A549 (cell line): ENCODE data around the gene UBE2N. TPM values are rescaled to one million over a fixed set of nuclear protein-coding genes. Genes with fewer than 3 reads are reported as not detected.

Source experiments
- ATAC-seq, 2 experiments: fragments of 200-7000 bp in 1 of 2; fragments of >200 bp in 1 of 2; cut with Nextera tagmentation in 1 of 2; cut with Tn5 transposase in 1 of 2; 3 replicates each; pipeline versions ENCODE4 v1.8.0 to v1.9.1; 2018 to 2020; ENCODE audit warnings: mild to moderate bottlenecking in 1 of 2, moderate library complexity in 1 of 2
- CTCF ChIA-PET: fragments of 300-600 bp; sonication (Branson Sonifier 250); formaldehyde crosslinking; extraction: SDS; loops from one replicate; lab custom pipeline; 2021; ENCODE audit warnings: antibody characterized with exemption, inconsistent platforms; lab: Yijun Ruan, JAX
- POLR2A ChIA-PET: fragments of 350-600 bp; formaldehyde crosslinking; extraction: SDS; loops from one replicate; lab custom pipeline; 2021; ENCODE audit warnings: antibody characterized with exemption, inconsistent platforms; lab: Yijun Ruan, JAX
- DNase-seq, 2 experiments: peaks; one replicate each; pipeline versions ENCODE4 v3.0.0 to v3.0.0-alpha.2; 2011 to 2016; ENCODE audit warnings: low read depth in 1 of 2, low spot score in 1 of 2
- FAIRE-seq: peaks from 2 replicates; lab custom pipeline; 2011; peaks lifted over from hg19 to GRCh38; lab: Jason Lieb, UNC
- H3K27ac ChIP-seq, 2 experiments: fragments of >200 bp; sonication (Bioruptor Twin); formaldehyde crosslinking; 3 replicates each; pipeline ENCODE4 v1.5.1; 2016 to 2017
- H3K4me1 ChIP-seq: fragments of >200 bp; sonication (Bioruptor Twin); formaldehyde crosslinking; 3 replicates; pipeline ENCODE4 v1.6.1; 2016
- H3K4me2 ChIP-seq: fragments of >200 bp; sonication (Bioruptor Twin); formaldehyde crosslinking; 3 replicates; pipeline ENCODE4 v1.6.1; 2016
- H3K4me3 ChIP-seq: fragments of >200 bp; sonication (Bioruptor Twin); formaldehyde crosslinking; 3 replicates; pipeline ENCODE4 v1.5.1; 2016
- H3K9me3 ChIP-seq: fragments of >200 bp; sonication (Bioruptor Twin); formaldehyde crosslinking; 3 replicates; pipeline ENCODE4 v1.6.1; 2016
- CBX2 ChIP-seq: fragments of 200-600 bp; sonication (generic); IDR thresholded peaks from 2 replicates; pipeline ENCODE4 v1.6.1; 2016; ENCODE audit warnings: low read depth, mild to moderate bottlenecking, borderline replicate concordance
- CEBPB ChIP-seq, 2 experiments: fragments of >200 bp in 1 of 2; sonication (Bioruptor Twin) in 1 of 2; formaldehyde crosslinking in 1 of 2; IDR thresholded peaks; 2 replicates each; pipeline ENCODE4 v1.6.1; 2012 to 2016
- EP300 ChIP-seq, 2 experiments: fragments of >200 bp; sonication (Bioruptor Twin); formaldehyde crosslinking; IDR thresholded peaks; 2 replicates in 1 of 2; 3 replicates in 1 of 2; pipeline ENCODE4 v1.6.1; 2016 to 2017
- HEYL ChIP-seq: fragments of 250-450 bp; sonication (Bioruptor Pico); IDR thresholded peaks from 2 replicates; pipeline ENCODE4 v1.8.0; 2021; ENCODE audit warnings: mild to moderate bottlenecking, moderate library complexity
- KDM1A ChIP-seq: fragments of 200-600 bp; sonication (generic); IDR thresholded peaks from 2 replicates; pipeline ENCODE4 v1.6.1; 2016; ENCODE audit warnings: low read depth, mild to moderate bottlenecking
- KDM5A ChIP-seq: fragments of 200-600 bp; sonication (generic); IDR thresholded peaks from 2 replicates; pipeline ENCODE4 v1.6.1; 2016; ENCODE audit warnings: antibody characterized with exemption, mild to moderate bottlenecking
- MAFK ChIP-seq: fragments of 450-650 bp; IDR thresholded peaks from 2 replicates; pipeline ENCODE4 v1.6.1; 2014; ENCODE audit not compliant: partially characterized antibody
- NR3C1 ChIP-seq: fragments of >200 bp; sonication (Bioruptor Twin); formaldehyde crosslinking; IDR thresholded peaks from 3 replicates; pipeline ENCODE4 v1.6.1; 2017
- POLR2A ChIP-seq: IDR thresholded peaks from 2 replicates; pipeline ENCODE4 v1.6.1; 2012; ENCODE audit warnings: mild to moderate bottlenecking, low read length
- RARB ChIP-seq: fragments of 250-450 bp; sonication (Bioruptor Pico); IDR thresholded peaks from 2 replicates; pipeline ENCODE4 v1.8.0; 2021; ENCODE audit warnings: mild to moderate bottlenecking, moderate library complexity
- REST ChIP-seq: fragments of 200-600 bp; sonication (generic); IDR thresholded peaks from 2 replicates; pipeline ENCODE4 v1.6.1; 2016; ENCODE audit warnings: antibody characterized with exemption, mild to moderate bottlenecking, moderate library complexity
- RNF2 ChIP-seq: fragments of 200-600 bp; sonication (generic); IDR thresholded peaks from 2 replicates; pipeline ENCODE4 v1.6.1; 2016; ENCODE audit warnings: low read depth, mild to moderate bottlenecking, antibody characterized with exemption, moderate library complexity, borderline replicate concordance
- TFCP2L1 ChIP-seq: fragments of 250-450 bp; sonication (Bioruptor Pico); IDR thresholded peaks from 2 replicates; pipeline ENCODE4 v1.5.0; 2021; ENCODE audit warnings: mild to moderate bottlenecking
- ZC3H11A ChIP-seq: fragments of 450-650 bp; IDR thresholded peaks from 2 replicates; pipeline ENCODE4 v1.6.1; 2014; ENCODE audit warnings: antibody characterized with exemption, mild to moderate bottlenecking
- WGBS: methylation state at CpG from one replicate; pipeline ENCODE4 v1.1.6; 2017; ENCODE audit errors: missing lambda C conversion rate; 5-methylcytosine and 5-hydroxymethylcytosine counted together
- polyA plus RNA-seq, 4 experiments: library from polyadenylated mRNA; depleted of rRNA in 3 of 4; stranded (reverse); fragments of >200 nt; fragmentation: RNase III in 1 of 4; extraction: RNeasy Plus Mini Kit Qiagen cat#74134 plus additional on column Dnase treatment in 1 of 4; gene quantifications; 2 replicates in 3 of 4; 3 replicates in 1 of 4; pipeline ENCODE4 v1.2.3, GENCODE V29; 2011 to 2017

The UBE2N gene
- polyA plus RNA-seq, 2 of the 4 experiments (the other 2 are of a cell fraction), result 160 to 168 TPM

- TF ChIP-seq RNF2 (no peak), EP300 (IDR thresholded peaks at IDR 0.05) (no peak), REST (no peak; the same call in 1 of the 2 replicates), KDM5A (no peak), MAFK (no peak), KDM1A (no peak), CEBPB (IDR thresholded peaks at IDR 0.05) (no peak)
- TF ChIP-seq, all 56 proteins: peak for 0
- H3K4me1 ChIP-seq, result peaks cover 34% of the 10 kb centered on the region
- ATAC-seq (peak; percentile 8 to 25; a peak in 2 of 6 replicates), FAIRE-seq (no peak), DNase-seq (peak; percentile 20 to 23)
- CTCF ChIA-PET, result interaction anchor here (1.5 to 4.9 kb wide), 2 partner anchors 26 to 661 kb away, joined by 5 to 16 read pairs; partner anchors contain the start of gene MRPL42
- peak overlapping the region; percentile 99 for H3K4me3 ChIP-seq
- no peaks in the 10 kb centered on the region for H3K9me3 ChIP-seq
- peak overlapping the region; percentile 75 for H3K4me2 ChIP-seq
- peak overlapping the region; percentile 94 to 98 for H3K27ac ChIP-seq
- POLR2A ChIA-PET, result interaction anchor here (1.3 kb wide), 1 partner anchor 26 kb away, joined by 6 read pairs; the partner anchor contains the start of gene MRPL42
- WGBS, result 0% methylated on average over 7 of the region's 55 CpGs
Observed at GRCh38 chr12:93441081-93441616, 598 bp downstream of the UBE2N start.

DNA sequence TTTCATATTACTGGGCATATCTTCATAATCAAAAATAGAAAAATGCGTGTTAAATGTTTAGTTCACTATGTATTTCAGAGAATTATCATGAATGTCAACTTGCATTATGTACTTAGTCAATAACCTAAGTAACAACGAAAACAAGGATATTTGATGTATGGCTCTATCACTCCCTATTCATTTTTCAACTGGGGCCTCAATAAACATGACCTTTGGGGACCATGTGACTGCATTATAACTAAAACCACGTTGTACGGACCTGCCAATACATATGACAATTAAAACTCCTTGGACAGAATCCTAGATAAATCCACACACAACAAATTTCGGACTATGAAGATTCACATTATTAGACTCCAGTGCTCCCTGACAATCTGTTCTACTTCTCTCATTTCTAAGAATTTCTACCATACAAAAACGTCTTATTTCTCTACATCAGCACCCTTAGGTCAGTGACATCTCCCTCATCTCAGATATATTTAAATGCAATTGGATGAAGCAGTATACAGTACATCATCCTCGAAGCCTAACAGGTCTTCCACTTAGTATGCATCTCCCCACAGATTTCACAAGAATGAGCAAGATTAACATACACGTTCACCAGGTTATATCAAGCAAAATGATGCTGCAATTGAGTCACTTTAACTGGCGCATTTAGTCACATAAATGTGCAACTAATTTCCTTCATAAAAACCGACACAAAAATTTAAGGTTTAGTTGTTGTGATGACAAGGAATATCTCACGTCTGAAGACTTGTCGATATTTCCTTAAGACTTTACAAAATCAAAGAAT lies 1.5 kb downstream of the UBE2N start:
- Histone ChIP-seq H3K4me2 (peak overlapping the region; percentile 75), H3K9me3 (no peaks in the 10 kb centered on the region), H3K4me3 (peak overlapping the region; percentile 99), H3K4me1 (peaks cover 41% of the 10 kb centered on the region), H3K27ac (peak overlapping the region; percentile 94 to 98)
- ChIA-PET POLR2A (no interaction called here), CTCF (no interaction called here)
- ATAC-seq (no peak), FAIRE-seq (no peak), DNase-seq (peak in 1 of 2 experiments; percentile 10)
- TF ChIP-seq RARB (CRISPR knock-in tag), result no peak
- no peak for TF ChIP-seq RNF2
- TF ChIP-seq ZC3H11A, result no peak
- no peak for TF ChIP-seq TFCP2L1 (CRISPR knock-in tag)
- TF ChIP-seq HEYL, result no peak
- TF ChIP-seq REST, result no peak
- TF ChIP-seq POLR2A, result no peak
- no peak for TF ChIP-seq EP300 (IDR thresholded peaks at IDR 0.05)
- TF ChIP-seq CBX2, result no peak
- no peak for TF ChIP-seq NR3C1
- 15% methylated on average over 12 of the region's 12 CpGs for WGBS
